ENCODE results near the gene MARS1.

DNA sequence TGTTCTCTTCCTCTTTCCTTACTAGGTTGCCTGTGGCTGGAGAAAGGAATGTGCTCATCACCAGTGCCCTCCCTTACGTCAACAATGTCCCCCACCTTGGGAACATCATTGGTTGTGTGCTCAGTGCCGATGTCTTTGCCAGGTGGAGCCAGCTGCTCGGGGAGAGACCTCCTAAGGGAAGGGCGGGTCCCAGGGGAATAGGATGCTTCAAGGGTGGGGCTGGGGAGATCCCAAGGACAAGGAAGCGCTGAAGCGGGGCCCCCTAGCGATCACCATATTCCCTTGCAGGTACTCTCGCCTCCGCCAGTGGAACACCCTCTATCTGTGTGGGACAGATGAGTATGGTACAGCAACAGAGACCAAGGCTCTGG lies 10.2 kb downstream of the MARS1 start:
- TF ChIP-seq, protein P1, sequence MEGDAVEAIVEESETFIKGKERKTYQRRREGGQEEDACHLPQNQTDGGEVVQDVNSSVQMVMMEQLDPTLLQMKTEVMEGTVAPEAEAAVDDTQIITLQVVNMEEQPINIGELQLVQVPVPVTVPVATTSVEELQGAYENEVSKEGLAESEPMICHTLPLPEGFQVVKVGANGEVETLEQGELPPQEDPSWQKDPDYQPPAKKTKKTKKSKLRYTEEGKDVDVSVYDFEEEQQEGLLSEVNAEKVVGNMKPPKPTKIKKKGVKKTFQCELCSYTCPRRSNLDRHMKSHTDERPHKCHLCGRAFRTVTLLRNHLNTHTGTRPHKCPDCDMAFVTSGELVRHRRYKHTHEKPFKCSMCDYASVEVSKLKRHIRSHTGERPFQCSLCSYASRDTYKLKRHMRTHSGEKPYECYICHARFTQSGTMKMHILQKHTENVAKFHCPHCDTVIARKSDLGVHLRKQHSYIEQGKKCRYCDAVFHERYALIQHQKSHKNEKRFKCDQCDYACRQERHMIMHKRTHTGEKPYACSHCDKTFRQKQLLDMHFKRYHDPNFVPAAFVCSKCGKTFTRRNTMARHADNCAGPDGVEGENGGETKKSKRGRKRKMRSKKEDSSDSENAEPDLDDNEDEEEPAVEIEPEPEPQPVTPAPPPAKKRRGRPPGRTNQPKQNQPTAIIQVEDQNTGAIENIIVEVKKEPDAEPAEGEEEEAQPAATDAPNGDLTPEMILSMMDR (IDR thresholded peaks at IDR 0.05) = no peak
- TF ChIP-seq POLR2A (IDR thresholded peaks at IDR 0.05) = no peak

Data from uterus (tissue), 2 donors.